ENCODE data around the gene SCARB1.

GRCh38 chr12:124745891-124746570 lies 117.6 kb downstream of the SCARB1 start:
- TF ChIP-seq EZH2 (IDR thresholded peaks at IDR 0.05) = no peak
- TF ChIP-seq POLR2AphosphoS5 (IDR thresholded peaks at IDR 0.05; ENCODE audit: borderline replicate concordance, low read depth, low read length) = peak; percentile 68

Measured in SK-N-MC (cell line).